WERI-Rb-1 (cell line): ENCODE measurements around the gene SHROOM4.

ENCODE experiments used
- DNase-seq: peaks from one replicate; pipeline ENCODE4 v3.0.0-alpha.2; 2020
- H3K27ac ChIP-seq: fragments of 250-450 bp; sonication (Bioruptor Pico); 2 replicates; pipeline ENCODE4 v1.5.1; 2020; ENCODE audit warnings: mild to moderate bottlenecking, moderate library complexity
- H3K27me3 ChIP-seq: fragments of 250-450 bp; sonication (Bioruptor Pico); 2 replicates; pipeline ENCODE4 v1.5.1; 2021; ENCODE audit warnings: mild to moderate bottlenecking, low read depth, moderate library complexity; ENCODE audit not compliant: insufficient read depth, severe bottlenecking
- H3K36me3 ChIP-seq: fragments of 250-450 bp; sonication (Bioruptor Pico); 2 replicates; pipeline ENCODE4 v1.5.1; 2020; ENCODE audit warnings: mild to moderate bottlenecking, moderate library complexity
- H3K4me3 ChIP-seq: 2 replicates; pipeline ENCODE4 v1.5.1; 2011; ENCODE audit warnings: low read depth, mild to moderate bottlenecking, control low read depth, low read length
- H3K9me3 ChIP-seq: fragments of 250-450 bp; sonication (Bioruptor Pico); 2 replicates; pipeline ENCODE4 v1.5.1; 2021; ENCODE audit warnings: mild to moderate bottlenecking, moderate library complexity; ENCODE audit not compliant: severe bottlenecking
- CTCF ChIP-seq: IDR thresholded peaks from 2 replicates; pipeline ENCODE4 v1.5.1; 2011; ENCODE audit warnings: low read depth, mild to moderate bottlenecking, control low read depth, inconsistent platforms, low read length

Gene SHROOM4

DNA sequence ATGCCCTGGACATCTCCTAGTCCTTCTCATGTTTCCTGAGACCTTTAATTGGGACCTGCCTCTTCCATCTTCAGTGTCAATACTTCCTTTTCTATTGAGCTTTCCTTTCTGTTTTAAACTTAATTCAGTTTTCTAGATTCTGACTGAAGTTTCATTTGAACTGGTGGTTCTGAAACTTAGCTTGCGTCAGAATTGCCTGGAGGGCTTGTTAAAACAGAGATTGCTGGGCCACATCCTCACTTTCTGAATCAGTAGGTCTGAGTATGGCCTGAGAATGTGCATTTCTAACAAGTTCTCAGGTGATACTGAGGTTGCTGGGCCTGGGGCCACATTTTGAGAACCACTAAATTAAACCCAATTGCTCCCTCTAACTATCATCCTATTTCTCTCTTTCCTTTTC, 191.2 kb downstream of the SHROOM4 start:
- DNase-seq: no peak
- Histone ChIP-seq H3K27ac (no peak overlapping the region), H3K27me3 (peaks cover 41% of the 10 kb centered on the region), H3K36me3 (no peaks in the 10 kb centered on the region), H3K4me3 (no peak overlapping the region), H3K9me3 (no peaks in the 10 kb centered on the region)
- TF ChIP-seq CTCF: no peak

GRCh38 chrX:50618788-50619558, 195.0 kb downstream of the SHROOM4 start:
- H3K27me3 ChIP-seq: peaks cover 40% of the 10 kb centered on the region
- no peak overlapping the region for H3K27ac ChIP-seq
- no peak overlapping the region for H3K4me3 ChIP-seq
- no peaks in the 10 kb centered on the region for H3K36me3 ChIP-seq
- TF ChIP-seq CTCF: 0 out of 2 replicates have a peak, but pooled peaks have one; percentile 2
- H3K9me3 ChIP-seq: no peaks in the 10 kb centered on the region
- DNase-seq: no peak

DNA sequence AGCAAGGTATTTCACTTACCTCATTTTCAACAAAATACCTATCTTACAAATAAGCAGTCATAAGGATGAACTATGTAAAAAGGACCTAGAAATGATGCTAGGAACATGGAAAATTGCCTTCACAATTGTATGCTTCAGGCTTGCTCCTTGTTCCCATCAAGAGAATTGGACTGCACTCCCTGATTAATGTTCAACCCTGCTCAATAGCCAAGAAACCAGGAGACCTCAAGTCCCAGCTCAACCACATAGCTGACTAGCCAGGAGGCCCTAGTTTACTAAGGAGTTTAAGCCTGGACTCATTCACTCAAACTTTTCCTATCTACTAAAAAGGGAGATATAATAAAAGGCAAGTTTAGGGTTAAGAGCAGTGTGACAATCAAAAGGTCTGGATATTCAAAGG, 196.8 kb downstream of the SHROOM4 start:
- H3K4me3 ChIP-seq: no peak overlapping the region
- TF ChIP-seq CTCF: no peak
- H3K9me3 ChIP-seq: no peaks in the 10 kb centered on the region
- no peak overlapping the region for H3K27ac ChIP-seq
- DNase-seq: no peak
- no peaks in the 10 kb centered on the region for H3K36me3 ChIP-seq
- peaks cover 32% of the 10 kb centered on the region for H3K27me3 ChIP-seq

DNA sequence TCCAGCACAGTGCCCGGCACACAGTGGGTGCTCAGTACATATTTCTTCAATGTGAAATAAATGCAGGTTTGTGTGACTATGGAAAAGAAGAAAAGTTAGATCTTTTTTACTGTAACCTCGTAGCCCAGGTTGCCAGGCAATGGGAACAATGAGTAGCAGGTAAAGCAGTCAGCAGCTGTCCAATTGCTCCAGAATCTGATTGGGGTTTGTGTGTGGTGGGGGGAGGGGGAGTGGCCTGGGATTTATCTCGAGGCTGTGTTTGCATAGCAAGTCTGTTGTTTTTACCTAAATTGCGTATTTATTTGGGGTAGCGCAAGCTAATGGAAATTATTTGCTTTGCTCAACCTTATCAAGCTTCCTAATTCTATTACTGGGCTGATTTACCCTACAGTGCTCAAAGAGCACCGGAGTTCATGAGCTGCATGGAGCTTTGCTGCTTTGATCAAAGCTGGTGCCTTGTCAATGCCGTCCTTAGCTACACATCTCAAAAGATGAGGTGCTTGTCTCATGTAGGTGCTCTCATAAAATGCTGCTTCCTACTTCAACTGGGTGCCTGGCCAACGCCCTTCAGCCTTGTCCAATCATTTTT, 198.3 kb downstream of the SHROOM4 start:
- peaks cover 36% of the 10 kb centered on the region for H3K27me3 ChIP-seq
- no peak overlapping the region for H3K4me3 ChIP-seq
- H3K27ac ChIP-seq: no peak overlapping the region
- no peaks in the 10 kb centered on the region for H3K9me3 ChIP-seq
- no peak for DNase-seq
- no peak for TF ChIP-seq CTCF
- no peaks in the 10 kb centered on the region for H3K36me3 ChIP-seq

DNA sequence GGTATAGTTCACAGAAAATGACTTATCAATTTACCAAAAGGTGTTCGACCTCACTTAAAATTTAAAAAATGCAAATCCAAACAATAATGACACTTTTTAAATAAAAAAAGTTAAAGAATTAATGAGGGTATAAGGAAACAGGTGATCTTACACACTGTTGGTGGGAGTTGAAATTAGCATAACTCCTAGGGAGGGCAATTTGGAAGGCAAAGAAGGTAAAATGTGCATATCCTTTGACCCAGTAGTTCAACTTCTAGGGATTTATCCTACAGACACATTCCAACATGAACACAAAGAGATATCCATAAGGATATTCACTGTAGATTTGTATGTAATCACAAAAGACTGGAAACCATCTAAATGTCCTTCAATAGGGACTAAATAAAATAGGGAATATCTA, 199.5 kb downstream of the SHROOM4 start:
- Histone ChIP-seq H3K36me3 (no peaks in the 10 kb centered on the region), H3K4me3 (no peak overlapping the region), H3K27ac (no peak overlapping the region), H3K27me3 (peaks cover 35% of the 10 kb centered on the region), H3K9me3 (no peaks in the 10 kb centered on the region)
- DNase-seq: no peak
- TF ChIP-seq CTCF: no peak
